Mucosa of stomach (tissue), 1 donor: ENCODE results near the gene NHLRC2.
"Not testable (repeated sequence)": the region's sequence is repeated elsewhere in the genome, so short reads cannot be mapped to it uniquely, and the experiment has no call there.

Source experiments
- H3K27me3 ChIP-seq: one replicate; pipeline ENCODE4 v1.7.0; 2013; ENCODE audit warnings: mild to moderate bottlenecking, low read length; ENCODE audit not compliant: control insufficient read depth, insufficient read depth
- H3K36me3 ChIP-seq: one replicate; pipeline ENCODE4 v1.7.0; 2013; ENCODE audit warnings: low read length; ENCODE audit not compliant: control insufficient read depth, insufficient read depth
- H3K4me1 ChIP-seq: one replicate; pipeline ENCODE4 v1.7.0; 2013; ENCODE audit warnings: mild to moderate bottlenecking, low read length; ENCODE audit not compliant: control insufficient read depth, insufficient read depth
- H3K4me3 ChIP-seq: one replicate; pipeline ENCODE4 v1.7.0; 2013; ENCODE audit warnings: low read length
- H3K9ac ChIP-seq: one replicate; pipeline ENCODE4 v1.7.0; 2013; ENCODE audit warnings: mild to moderate bottlenecking, low read length, moderate library complexity
- H3K9me3 ChIP-seq: one replicate; pipeline ENCODE4 v1.7.0; 2013; ENCODE audit warnings: mild to moderate bottlenecking, low read length, moderate library complexity; ENCODE audit not compliant: control insufficient read depth
- donor health status: Pancreatic carcinoma.

NHLRC2 gene

DNA sequence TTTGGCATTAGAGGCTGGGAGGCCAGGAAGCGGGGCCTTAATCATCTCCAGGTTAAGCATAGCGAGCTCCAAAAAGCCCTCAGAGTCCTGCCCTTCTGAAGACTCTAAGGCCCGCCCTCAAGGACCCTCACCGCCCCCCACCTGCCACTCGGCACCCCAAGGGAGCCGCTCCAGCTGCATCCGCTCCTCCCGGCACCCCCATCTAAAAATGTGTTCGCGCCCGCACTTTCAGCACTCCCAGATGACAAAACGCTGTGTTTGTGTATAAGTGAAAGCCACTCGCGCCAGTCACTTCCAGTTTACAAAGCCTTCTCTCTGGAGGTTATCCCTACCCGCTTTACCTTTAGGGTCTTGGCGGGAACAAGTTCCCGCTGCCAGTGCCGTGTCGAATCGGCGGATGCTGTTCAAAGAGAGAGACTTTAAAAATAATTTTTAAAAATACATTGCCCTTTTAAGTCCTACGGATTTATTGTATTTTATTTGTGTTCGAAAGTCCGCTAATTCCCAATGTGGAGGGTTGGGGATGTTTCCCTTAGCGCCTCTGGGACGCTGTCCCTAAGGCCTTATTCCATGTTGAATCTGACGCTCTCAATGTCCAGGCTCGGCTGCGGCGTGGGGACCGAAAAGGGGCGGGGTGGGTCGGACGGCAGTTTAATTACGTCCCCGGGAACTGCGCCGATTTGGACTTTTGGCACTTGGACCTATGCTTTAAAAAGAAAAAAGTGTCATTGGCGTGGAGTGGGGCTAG, at the start of gene NHLRC2, which contains the start of gene DCLRE1A:
TSS of gene NHLRC2 (plus strand) at position 649 of the 748 bp plus-strand sequence. CDS start 212 bp downstream, outside the sequence.
TSS of gene DCLRE1A (minus strand) at position 70 of the 748 bp plus-strand sequence. CDS start 900 bp downstream, outside the sequence.
- no peaks in the 10 kb centered on the region for H3K36me3 ChIP-seq
- peak within 1 kb of the TSS; percentile 97 for H3K4me3 ChIP-seq
- H3K9ac ChIP-seq = peak within 1 kb of the TSS; percentile 98
- H3K4me1 ChIP-seq = peaks cover 6% of the 10 kb centered on the region
- no peaks in the 10 kb centered on the region for H3K27me3 ChIP-seq
- no peaks in the 10 kb centered on the region for H3K9me3 ChIP-seq

DNA sequence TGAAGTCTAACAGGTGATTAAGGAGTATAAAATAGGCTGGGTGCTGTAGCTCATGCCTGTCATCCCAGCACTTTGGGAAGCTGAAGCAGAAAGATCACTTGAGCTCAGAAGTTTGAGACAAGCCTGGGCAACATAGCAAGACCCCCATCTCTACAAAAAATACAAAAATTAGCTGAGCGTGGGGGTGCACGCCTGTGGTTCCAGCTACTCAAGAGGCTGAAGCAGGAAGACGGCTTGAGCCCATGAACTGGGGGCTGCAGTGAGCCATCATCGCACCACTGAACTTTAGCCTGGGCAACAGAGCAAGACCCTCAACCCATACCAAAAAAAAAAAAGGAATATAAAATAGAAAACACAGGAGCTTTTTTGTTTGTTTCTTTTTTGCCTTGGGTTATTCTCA, 48.0 kb upstream of the NHLRC2 start:
- Histone ChIP-seq H3K4me1 (no peaks in the 10 kb centered on the region), H3K27me3 (no peaks in the 10 kb centered on the region), H3K36me3 (no peaks in the 10 kb centered on the region), H3K9me3 (no peaks in the 10 kb centered on the region), H3K9ac (no peak overlapping the region), H3K4me3 (no peak overlapping the region)

DNA sequence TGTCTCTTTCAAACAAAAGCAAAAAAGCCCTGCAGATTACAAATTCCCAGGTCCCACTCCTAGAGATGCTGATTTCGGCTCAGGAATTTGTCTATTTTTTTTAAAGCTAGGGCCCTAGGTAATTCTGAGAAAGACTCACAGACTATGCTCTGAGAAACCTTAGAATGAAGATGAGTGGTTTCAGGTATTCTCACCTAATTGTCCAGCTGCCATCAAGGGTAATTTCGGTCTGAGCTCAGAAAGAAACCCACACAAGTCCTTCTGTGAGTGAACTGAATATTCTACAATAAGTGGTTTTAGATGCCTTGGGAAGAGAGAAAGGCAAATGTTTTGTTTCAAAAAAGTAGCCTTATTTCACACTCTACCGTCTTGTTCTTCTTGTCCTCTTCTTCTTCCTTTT, 46.3 kb upstream of the NHLRC2 start:
- Histone ChIP-seq H3K4me3 (no peak overlapping the region), H3K36me3 (no peaks in the 10 kb centered on the region), H3K27me3 (no peaks in the 10 kb centered on the region), H3K4me1 (no peaks in the 10 kb centered on the region), H3K9ac (no peak overlapping the region), H3K9me3 (no peaks in the 10 kb centered on the region)

DNA sequence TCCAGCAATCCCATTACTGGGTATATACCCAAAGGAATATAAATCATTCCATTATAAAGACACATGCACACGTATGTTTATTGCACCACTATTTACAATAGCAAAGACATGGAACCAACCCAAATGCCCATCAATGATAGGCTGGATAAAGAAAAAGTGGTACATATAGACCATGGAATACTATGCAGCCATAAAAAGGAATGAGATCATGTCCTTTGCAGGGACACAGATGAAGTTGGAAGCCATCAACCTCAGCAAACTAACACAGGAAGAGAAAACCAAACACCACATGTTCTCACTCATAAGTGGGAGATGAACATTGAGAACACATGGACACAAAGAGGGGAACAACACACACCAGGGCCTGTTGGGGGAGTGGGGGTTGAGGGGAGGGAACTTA, 39.8 kb upstream of the NHLRC2 start:
- not testable (repeated sequence) for H3K36me3 ChIP-seq, H3K9me3 ChIP-seq, H3K4me3 ChIP-seq, H3K27me3 ChIP-seq, H3K4me1 ChIP-seq, H3K9ac ChIP-seq

GRCh38 chr10:113819989-113820388, 34.5 kb upstream of the NHLRC2 start:
- Histone ChIP-seq H3K36me3 (no peaks in the 10 kb centered on the region), H3K9me3 (no peaks in the 10 kb centered on the region), H3K4me1 (no peaks in the 10 kb centered on the region), H3K4me3 (no peak overlapping the region), H3K9ac (no peak overlapping the region), H3K27me3 (no peaks in the 10 kb centered on the region)

- no peaks in the 10 kb centered on the region for H3K4me1 ChIP-seq
- no peak overlapping the region for H3K9ac ChIP-seq
- no peak overlapping the region for H3K4me3 ChIP-seq
- H3K27me3 ChIP-seq = no peaks in the 10 kb centered on the region
- H3K36me3 ChIP-seq = no peaks in the 10 kb centered on the region
- H3K9me3 ChIP-seq = no peaks in the 10 kb centered on the region
Observed at GRCh38 chr10:113820507-113820906, 34.0 kb upstream of the NHLRC2 start.

DNA sequence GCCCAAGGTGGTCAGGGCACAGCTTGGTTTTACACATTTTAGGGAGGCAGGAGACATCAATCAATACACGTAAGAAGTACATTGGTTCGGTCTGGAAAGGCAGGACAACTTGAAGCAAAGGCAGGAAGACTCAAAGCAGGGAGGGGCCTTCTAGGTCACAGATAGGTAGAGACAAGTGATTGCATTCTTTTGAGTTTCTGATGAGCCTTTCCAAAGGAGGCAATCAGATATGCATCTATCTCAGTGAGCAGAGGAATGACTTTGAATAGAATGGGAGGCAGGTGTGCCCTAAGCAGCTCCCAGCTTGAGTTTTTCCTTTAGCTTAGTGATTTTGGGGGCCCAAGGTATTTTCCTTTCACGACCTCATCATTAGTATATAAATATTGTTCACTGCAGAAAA, 33.2 kb upstream of the NHLRC2 start:
- not testable (repeated sequence) for H3K27me3 ChIP-seq, H3K9me3 ChIP-seq

GRCh38 chr10:113822174-113822573, 32.3 kb upstream of the NHLRC2 start:
- Histone ChIP-seq H3K9me3 (no peaks in the 10 kb centered on the region), H3K4me3 (no peak overlapping the region), H3K27me3 (no peaks in the 10 kb centered on the region), H3K9ac (no peak overlapping the region), H3K4me1 (no peaks in the 10 kb centered on the region), H3K36me3 (no peaks in the 10 kb centered on the region)

More for the DNA sequence above, 33.2 kb upstream of the NHLRC2 start:
- H3K4me3 ChIP-seq, H3K36me3 ChIP-seq, H3K9ac ChIP-seq, H3K4me1 ChIP-seq: not testable (repeated sequence)

- Histone ChIP-seq H3K9me3 (no peaks in the 10 kb centered on the region), H3K4me3 (no peak overlapping the region), H3K4me1 (no peaks in the 10 kb centered on the region), H3K27me3 (no peaks in the 10 kb centered on the region), H3K36me3 (no peaks in the 10 kb centered on the region), H3K9ac (no peak overlapping the region)
Observed at GRCh38 chr10:113823389-113823788, 31.1 kb upstream of the NHLRC2 start.

- no peaks in the 10 kb centered on the region for H3K36me3 ChIP-seq
- H3K9me3 ChIP-seq = no peaks in the 10 kb centered on the region
- H3K4me1 ChIP-seq = no peaks in the 10 kb centered on the region
- no peaks in the 10 kb centered on the region for H3K27me3 ChIP-seq
- no peak overlapping the region for H3K4me3 ChIP-seq
- no peak overlapping the region for H3K9ac ChIP-seq
Observed at GRCh38 chr10:113825791-113826190, 28.7 kb upstream of the NHLRC2 start.

DNA sequence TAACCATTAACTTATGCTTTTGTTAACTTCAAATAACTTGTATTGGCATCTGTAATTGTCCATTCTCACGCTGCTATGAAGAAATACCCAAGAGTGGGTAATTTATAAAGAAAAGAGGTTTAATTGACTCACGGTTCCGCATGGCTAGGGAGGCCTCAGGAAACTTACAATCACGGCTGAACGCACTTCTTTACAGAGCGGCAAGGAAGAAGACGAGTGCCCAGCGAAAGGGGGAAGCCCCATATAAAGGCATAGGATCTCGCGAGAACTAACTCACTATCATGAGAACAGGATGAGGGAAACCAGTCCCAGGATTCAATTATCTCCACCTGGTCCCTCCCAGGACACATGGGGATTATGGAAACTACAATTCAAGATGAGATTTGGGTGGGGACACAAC, 25.9 kb upstream of the NHLRC2 start:
- H3K9ac ChIP-seq, H3K4me3 ChIP-seq, H3K4me1 ChIP-seq, H3K27me3 ChIP-seq, H3K36me3 ChIP-seq, H3K9me3 ChIP-seq: not testable (repeated sequence)

DNA sequence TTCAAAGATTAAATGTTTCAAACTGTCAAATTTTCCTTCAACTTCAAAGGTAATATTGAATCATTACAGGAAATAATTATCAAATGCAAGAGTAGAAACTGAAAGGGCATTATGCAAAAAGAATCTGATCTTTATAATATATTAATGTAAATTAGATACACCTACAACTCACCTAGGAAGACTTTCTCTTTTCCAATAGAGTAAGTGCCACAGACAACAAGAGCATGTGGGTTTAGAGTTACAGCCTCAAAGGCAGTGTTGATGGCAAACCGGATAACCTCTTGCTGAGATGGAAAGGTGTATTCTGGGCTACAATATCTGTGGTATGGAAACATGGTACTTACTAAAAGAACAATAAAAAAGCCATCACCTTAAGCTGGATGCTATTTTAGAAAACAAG, 12.3 kb upstream of the NHLRC2 start:
- Histone ChIP-seq H3K36me3 (no peaks in the 10 kb centered on the region), H3K9me3 (no peaks in the 10 kb centered on the region), H3K9ac (no peak overlapping the region), H3K4me1 (peaks cover 3% of the 10 kb centered on the region), H3K27me3 (no peaks in the 10 kb centered on the region), H3K4me3 (no peak overlapping the region)
